Measurements from ENCODE around the gene OVAAL.

The OVAAL gene

GRCh38 chr1:180539136-180539535, 19.6 kb upstream of the OVAAL start:
- TF ChIP-seq, protein P1, sequence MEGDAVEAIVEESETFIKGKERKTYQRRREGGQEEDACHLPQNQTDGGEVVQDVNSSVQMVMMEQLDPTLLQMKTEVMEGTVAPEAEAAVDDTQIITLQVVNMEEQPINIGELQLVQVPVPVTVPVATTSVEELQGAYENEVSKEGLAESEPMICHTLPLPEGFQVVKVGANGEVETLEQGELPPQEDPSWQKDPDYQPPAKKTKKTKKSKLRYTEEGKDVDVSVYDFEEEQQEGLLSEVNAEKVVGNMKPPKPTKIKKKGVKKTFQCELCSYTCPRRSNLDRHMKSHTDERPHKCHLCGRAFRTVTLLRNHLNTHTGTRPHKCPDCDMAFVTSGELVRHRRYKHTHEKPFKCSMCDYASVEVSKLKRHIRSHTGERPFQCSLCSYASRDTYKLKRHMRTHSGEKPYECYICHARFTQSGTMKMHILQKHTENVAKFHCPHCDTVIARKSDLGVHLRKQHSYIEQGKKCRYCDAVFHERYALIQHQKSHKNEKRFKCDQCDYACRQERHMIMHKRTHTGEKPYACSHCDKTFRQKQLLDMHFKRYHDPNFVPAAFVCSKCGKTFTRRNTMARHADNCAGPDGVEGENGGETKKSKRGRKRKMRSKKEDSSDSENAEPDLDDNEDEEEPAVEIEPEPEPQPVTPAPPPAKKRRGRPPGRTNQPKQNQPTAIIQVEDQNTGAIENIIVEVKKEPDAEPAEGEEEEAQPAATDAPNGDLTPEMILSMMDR (IDR thresholded peaks at IDR 0.05; ENCODE audit: low read depth, low read length, missing control alignments): no peak
- DNase-seq (ENCODE audit: low read depth): no peak
- H3K4me3 ChIP-seq (ENCODE audit: low read depth, low read length): no peak overlapping the region

DNA sequence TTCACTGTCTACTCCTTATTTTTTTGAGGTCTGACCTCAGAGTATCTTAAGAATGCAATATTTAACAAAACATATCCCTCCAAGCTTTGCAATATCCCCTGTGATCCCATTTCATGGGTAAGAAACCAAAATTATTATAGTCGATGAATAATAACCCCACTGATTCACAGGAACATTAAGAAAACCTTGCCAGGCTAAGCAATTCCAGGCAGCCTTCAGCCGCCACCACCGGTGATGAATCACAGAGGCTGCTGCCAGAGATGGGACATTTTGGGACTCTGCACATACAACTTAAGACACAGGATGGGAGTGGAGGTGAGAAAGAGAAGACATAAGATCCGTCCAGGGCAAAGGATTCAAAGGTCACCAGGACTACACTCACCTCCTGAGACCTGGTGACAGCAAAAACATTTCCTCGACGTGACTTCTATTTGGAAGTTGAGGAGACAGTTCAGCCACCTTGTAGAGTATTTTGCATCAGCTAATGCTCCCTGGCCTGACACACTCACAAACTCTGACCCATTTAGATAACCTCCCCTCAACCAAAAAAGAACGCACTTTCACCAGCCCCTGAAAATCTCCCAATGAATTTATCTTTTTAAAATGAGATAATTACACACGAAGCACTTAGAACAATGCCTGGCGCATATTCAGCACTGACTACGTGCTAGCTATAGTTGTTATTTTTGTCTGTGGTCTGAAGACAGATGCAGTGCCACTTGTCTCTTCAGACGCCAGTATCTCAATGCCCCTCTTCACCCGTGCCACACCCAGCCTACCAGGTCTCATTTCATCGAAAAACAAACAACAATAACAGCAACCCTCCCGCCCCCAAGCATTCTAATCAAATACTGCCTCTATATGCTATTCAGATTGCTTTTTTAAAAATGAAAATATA, 17.8 kb upstream of the OVAAL start:
- TF ChIP-seq, protein P1 (IDR thresholded peaks at IDR 0.05; ENCODE audit: low read depth, low read length, missing control alignments): no peak
- no peak overlapping the region for H3K4me3 ChIP-seq (ENCODE audit: low read depth, low read length)
- DNase-seq (ENCODE audit: low read depth): no peak

- TF ChIP-seq, protein P1 (IDR thresholded peaks at IDR 0.05; ENCODE audit: low read depth, low read length, missing control alignments): no peak
- no peak for DNase-seq (ENCODE audit: low read depth)
- H3K4me3 ChIP-seq (ENCODE audit: low read depth, low read length): no peak overlapping the region
These were observed 16.5 kb upstream of the OVAAL start for GRCh38 chr1:180542113-180542837.

- H3K4me3 ChIP-seq (ENCODE audit: low read depth, low read length): no peak overlapping the region
- no peak for DNase-seq (ENCODE audit: low read depth)
- TF ChIP-seq, protein P1 (IDR thresholded peaks at IDR 0.05; ENCODE audit: low read depth, low read length, missing control alignments): no peak
These were observed 16.0 kb upstream of the OVAAL start for GRCh38 chr1:180542838-180543145.

DNA sequence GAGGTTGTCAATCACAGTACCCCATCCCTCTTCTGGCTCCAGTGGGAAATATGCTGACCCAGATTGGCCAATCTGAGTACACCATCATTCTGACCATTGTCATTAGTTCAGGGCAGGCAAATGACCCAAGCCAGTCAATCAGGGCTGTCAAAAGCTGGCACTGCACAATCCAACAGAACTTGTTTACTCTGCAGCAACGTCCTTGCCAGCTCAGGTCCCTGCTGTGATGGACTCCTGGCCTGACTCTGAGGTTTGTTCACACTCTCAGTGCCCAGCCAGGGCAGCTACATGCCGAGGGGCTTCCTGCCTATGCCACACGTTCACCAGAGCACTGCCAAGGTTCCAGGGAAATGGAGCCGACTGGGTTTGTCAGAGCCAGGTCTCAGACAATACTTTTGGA, 14.7 kb upstream of the OVAAL start:
- H3K4me3 ChIP-seq (ENCODE audit: low read depth, low read length): no peak overlapping the region
- TF ChIP-seq, protein P1 (IDR thresholded peaks at IDR 0.05; ENCODE audit: low read depth, low read length, missing control alignments): no peak
- DNase-seq (ENCODE audit: low read depth): no peak

DNA sequence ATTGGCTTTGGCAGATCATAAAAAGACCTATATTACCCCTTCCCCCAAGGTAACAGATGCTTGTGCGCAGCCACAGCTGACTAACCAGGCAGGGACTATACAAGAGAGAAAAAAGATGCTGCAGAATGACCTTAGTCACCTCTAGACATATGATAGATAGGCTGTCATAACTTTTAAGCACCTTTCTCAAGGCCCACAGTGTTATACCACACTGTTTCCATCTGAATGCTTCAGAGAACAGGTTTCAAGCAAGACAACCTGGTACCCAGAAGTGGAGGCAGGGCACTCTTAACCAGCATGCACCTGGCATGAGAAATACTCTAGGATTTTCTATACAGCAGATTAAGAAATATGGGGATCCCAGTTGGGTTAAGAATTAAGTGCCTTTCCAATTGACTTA, 12.8 kb upstream of the OVAAL start:
- DNase-seq (ENCODE audit: low read depth): no peak
- H3K4me3 ChIP-seq (ENCODE audit: low read depth, low read length): no peak overlapping the region
- TF ChIP-seq, protein P1 (IDR thresholded peaks at IDR 0.05; ENCODE audit: low read depth, low read length, missing control alignments): no peak

Data from GM12864 (cell line).